ENCODE results near the gene DYNC1LI1. TPM values are rescaled to one million over a fixed set of nuclear protein-coding genes. Genes with fewer than 3 reads are reported as not detected.

The DYNC1LI1 gene
- total RNA-seq, 2 experiments from 2014 or later, result 28.6 to 48.7 TPM

DNA sequence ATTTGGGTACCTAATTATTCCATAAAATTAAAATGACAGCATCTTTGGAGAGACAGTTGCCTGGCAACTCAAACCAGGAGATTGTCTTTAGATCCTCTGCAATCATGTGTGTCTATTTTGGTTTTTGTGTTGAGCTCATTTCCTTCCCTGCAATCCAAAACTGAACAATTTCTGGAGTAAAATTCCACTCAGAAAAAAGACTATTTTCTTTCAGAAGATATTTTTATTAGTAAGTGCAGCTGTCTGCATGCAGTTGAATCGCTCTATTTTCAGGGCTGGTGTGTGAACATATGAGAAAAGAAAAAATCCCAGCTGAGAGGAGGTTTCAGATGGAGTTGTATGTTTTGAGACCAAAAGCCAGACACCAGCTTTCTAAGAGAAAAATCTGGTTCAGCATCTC is 41.9 kb upstream of the DYNC1LI1 start:
- Histone ChIP-seq H2AFZ (ENCODE audit: low read length) (no peak overlapping the region), H3K4me3 (ENCODE audit: low read depth, low read length, poor library complexity, severe bottlenecking) (no peak overlapping the region), H3K36me3 (ENCODE audit: insufficient read depth, low read length) (no peaks in the 10 kb centered on the region), H3K79me2 (ENCODE audit: insufficient read depth, low read depth, low read length) (no peaks in the 10 kb centered on the region), H3K27ac (ENCODE audit: low read depth, low read length, poor library complexity, severe bottlenecking) (no peak overlapping the region), H3K9me3 (ENCODE audit: low read length) (no peaks in the 10 kb centered on the region), H4K20me1 (ENCODE audit: insufficient read depth, low read length) (no peaks in the 10 kb centered on the region), H3K4me2 (ENCODE audit: low read length) (no peak overlapping the region), H3K9me2 (ENCODE audit: insufficient read depth, low read length) (no peaks in the 10 kb centered on the region), H3K4me1 (ENCODE audit: insufficient read depth, low read length, poor library complexity, severe bottlenecking) (no peaks in the 10 kb centered on the region)
- TF ChIP-seq EZH2phosphoT487 (IDR thresholded peaks at IDR 0.05; ENCODE audit: borderline replicate concordance, low read depth, low read length), result no peak
- TF ChIP-seq, protein P1, sequence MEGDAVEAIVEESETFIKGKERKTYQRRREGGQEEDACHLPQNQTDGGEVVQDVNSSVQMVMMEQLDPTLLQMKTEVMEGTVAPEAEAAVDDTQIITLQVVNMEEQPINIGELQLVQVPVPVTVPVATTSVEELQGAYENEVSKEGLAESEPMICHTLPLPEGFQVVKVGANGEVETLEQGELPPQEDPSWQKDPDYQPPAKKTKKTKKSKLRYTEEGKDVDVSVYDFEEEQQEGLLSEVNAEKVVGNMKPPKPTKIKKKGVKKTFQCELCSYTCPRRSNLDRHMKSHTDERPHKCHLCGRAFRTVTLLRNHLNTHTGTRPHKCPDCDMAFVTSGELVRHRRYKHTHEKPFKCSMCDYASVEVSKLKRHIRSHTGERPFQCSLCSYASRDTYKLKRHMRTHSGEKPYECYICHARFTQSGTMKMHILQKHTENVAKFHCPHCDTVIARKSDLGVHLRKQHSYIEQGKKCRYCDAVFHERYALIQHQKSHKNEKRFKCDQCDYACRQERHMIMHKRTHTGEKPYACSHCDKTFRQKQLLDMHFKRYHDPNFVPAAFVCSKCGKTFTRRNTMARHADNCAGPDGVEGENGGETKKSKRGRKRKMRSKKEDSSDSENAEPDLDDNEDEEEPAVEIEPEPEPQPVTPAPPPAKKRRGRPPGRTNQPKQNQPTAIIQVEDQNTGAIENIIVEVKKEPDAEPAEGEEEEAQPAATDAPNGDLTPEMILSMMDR (conservative IDR thresholded peaks at IDR 0.05; ENCODE audit: low read length), result no peak
- ChIA-PET CTCF (ENCODE audit: unreplicated experiment) (no interaction called here), POLR2A (no interaction called here)
- BruUV-seq (replicated peaks), result no TSS peak
- no peak for DNase-seq (ENCODE audit: low spot score)
- intact Hi-C loops (cut with micrococcal nuclease; ENCODE audit: unreplicated experiment), result no loop called here

DNA sequence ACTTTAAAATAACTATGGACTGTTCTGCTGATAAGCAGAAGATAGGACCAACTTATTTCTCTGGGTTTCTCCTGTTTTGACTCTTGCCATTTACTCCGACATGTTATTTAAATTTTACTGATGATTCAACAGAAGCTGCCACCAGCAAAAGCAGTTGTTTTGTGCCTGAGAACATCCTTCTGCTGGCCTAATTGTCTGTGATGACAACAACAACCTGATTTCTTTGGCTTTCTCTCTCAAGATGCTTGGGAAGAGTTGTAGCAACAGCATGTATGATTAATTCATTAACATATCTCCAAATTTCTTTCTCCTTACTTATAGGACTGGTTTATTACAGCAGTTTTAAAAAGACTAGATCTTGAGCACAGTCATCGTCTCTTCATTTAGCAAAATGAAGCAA is 36.9 kb upstream of the DYNC1LI1 start:
- Histone ChIP-seq H3K27ac (ENCODE audit: low read depth, low read length, poor library complexity, severe bottlenecking) (no peak overlapping the region), H2AFZ (ENCODE audit: low read length) (no peak overlapping the region), H3K4me1 (ENCODE audit: insufficient read depth, low read length, poor library complexity, severe bottlenecking) (no peaks in the 10 kb centered on the region), H4K20me1 (ENCODE audit: insufficient read depth, low read length) (no peaks in the 10 kb centered on the region), H3K36me3 (ENCODE audit: insufficient read depth, low read length) (no peaks in the 10 kb centered on the region), H3K9me3 (ENCODE audit: low read length) (no peaks in the 10 kb centered on the region), H3K9me2 (ENCODE audit: insufficient read depth, low read length) (no peaks in the 10 kb centered on the region), H3K79me2 (ENCODE audit: insufficient read depth, low read depth, low read length) (no peaks in the 10 kb centered on the region), H3K4me3 (ENCODE audit: low read depth, low read length, poor library complexity, severe bottlenecking) (no peak overlapping the region), H3K4me2 (ENCODE audit: low read length) (no peak overlapping the region)
- POLR2A ChIA-PET, result interaction anchor here (0.7 kb wide), 1 partner anchor 106 kb away, joined by 3 read pairs; no protein-coding TSS in a partner anchor
- no TSS peak for BruUV-seq (replicated peaks)
- CTCF ChIA-PET (ENCODE audit: unreplicated experiment), result no interaction called here
- intact Hi-C loops (cut with micrococcal nuclease; ENCODE audit: unreplicated experiment), result no loop called here
- no peak for TF ChIP-seq EZH2phosphoT487 (IDR thresholded peaks at IDR 0.05; ENCODE audit: borderline replicate concordance, low read depth, low read length)
- TF ChIP-seq, protein P1 (conservative IDR thresholded peaks at IDR 0.05; ENCODE audit: low read length), result no peak
- DNase-seq (ENCODE audit: low spot score), result no peak

DNA sequence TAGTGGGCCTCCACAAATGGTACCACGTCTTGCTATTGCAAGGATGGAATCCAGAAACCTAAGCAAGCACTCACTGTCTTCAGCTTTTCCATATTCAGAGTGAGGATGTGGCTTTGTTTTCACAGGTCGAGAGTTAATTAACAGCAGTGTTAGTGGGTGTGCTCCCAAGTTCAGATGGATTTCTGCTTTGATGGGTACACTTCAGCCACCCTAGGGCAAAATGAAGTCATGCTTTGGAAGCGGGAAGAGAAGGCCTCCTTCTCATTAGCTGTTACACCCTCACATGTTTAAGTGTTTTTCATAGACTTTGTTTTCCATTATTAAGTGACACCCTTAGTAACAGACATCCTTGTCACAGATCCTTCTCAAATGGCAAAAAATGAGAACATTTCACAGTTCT is 36.3 kb upstream of the DYNC1LI1 start:
- no peak overlapping the region for H3K27ac ChIP-seq (ENCODE audit: low read depth, low read length, poor library complexity, severe bottlenecking)
- no peaks in the 10 kb centered on the region for H3K36me3 ChIP-seq (ENCODE audit: insufficient read depth, low read length)
- no TSS peak for BruUV-seq (replicated peaks)
- no peaks in the 10 kb centered on the region for H3K79me2 ChIP-seq (ENCODE audit: insufficient read depth, low read depth, low read length)
- no peak overlapping the region for H3K4me2 ChIP-seq (ENCODE audit: low read length)
- H3K4me3 ChIP-seq (ENCODE audit: low read depth, low read length, poor library complexity, severe bottlenecking), result no peak overlapping the region
- TF ChIP-seq, protein P1 (conservative IDR thresholded peaks at IDR 0.05; ENCODE audit: low read length), result no peak
- no peak for TF ChIP-seq EZH2phosphoT487 (IDR thresholded peaks at IDR 0.05; ENCODE audit: borderline replicate concordance, low read depth, low read length)
- no peaks in the 10 kb centered on the region for H3K9me3 ChIP-seq (ENCODE audit: low read length)
- H4K20me1 ChIP-seq (ENCODE audit: insufficient read depth, low read length), result no peaks in the 10 kb centered on the region
- intact Hi-C loops (cut with micrococcal nuclease; ENCODE audit: unreplicated experiment), result no loop called here
- no peaks in the 10 kb centered on the region for H3K9me2 ChIP-seq (ENCODE audit: insufficient read depth, low read length)
- POLR2A ChIA-PET, result interaction anchor here (0.7 kb wide), 1 partner anchor 105 kb away, joined by 3 read pairs; no protein-coding TSS in a partner anchor
- CTCF ChIA-PET (ENCODE audit: unreplicated experiment), result no interaction called here
- no peaks in the 10 kb centered on the region for H3K4me1 ChIP-seq (ENCODE audit: insufficient read depth, low read length, poor library complexity, severe bottlenecking)
- no peak for DNase-seq (ENCODE audit: low spot score)
- no peak overlapping the region for H2AFZ ChIP-seq (ENCODE audit: low read length)
